ENCODE measurements around the gene CCDC92. TPM values are rescaled to one million over a fixed set of nuclear protein-coding genes. Genes with fewer than 3 reads are reported as not detected.

The CCDC92 gene
- total RNA-seq, 2 donors from 2014 or later, result 21.1 to 31.0 TPM

- Mint-ChIP-seq H3K27ac (no peak overlapping the region), H3K27me3 (ENCODE audit: low read depth) (no peaks in the 10 kb centered on the region)
- no peak for DNase-seq
Measured at GRCh38 chr12:123997033-123997822, 24.6 kb upstream of the CCDC92 start.

GRCh38 chr12:123996581-123996980 lies 23.9 kb upstream of the CCDC92 start:
- Mint-ChIP-seq H3K27ac (no peak overlapping the region), H3K4me3 (no peak overlapping the region), H3K36me3 (ENCODE audit: insufficient read depth in 2 of 2) (no peaks in the 10 kb centered on the region), H3K4me1 (ENCODE audit: low read depth) (peaks cover 23% of the 10 kb centered on the region), H3K27me3 (ENCODE audit: low read depth) (no peaks in the 10 kb centered on the region), H3K9me3 (no peaks in the 10 kb centered on the region)
- no peak for DNase-seq
- no peak for ATAC-seq (replicated peaks in 1 of 2)

More at GRCh38 chr12:123997033-123997822, 24.6 kb upstream of the CCDC92 start:
- no peak for ATAC-seq (replicated peaks in 1 of 2)
- Mint-ChIP-seq H3K4me3 (no peak overlapping the region), H3K4me1 (ENCODE audit: low read depth) (peaks cover 23% of the 10 kb centered on the region), H3K9me3 (no peaks in the 10 kb centered on the region), H3K36me3 (ENCODE audit: insufficient read depth in 2 of 2) (no peaks in the 10 kb centered on the region)

GRCh38 chr12:123995023-123995748 lies 22.6 kb upstream of the CCDC92 start:
- H3K4me3 Mint-ChIP-seq, result no peak overlapping the region
- H3K9me3 Mint-ChIP-seq, result no peaks in the 10 kb centered on the region
- H3K4me1 Mint-ChIP-seq (ENCODE audit: low read depth), result peaks cover 34% of the 10 kb centered on the region
- H3K36me3 Mint-ChIP-seq (ENCODE audit: insufficient read depth in 2 of 2), result peaks cover 0 to 5% of the 10 kb centered on the region in 2 donors
- H3K27ac Mint-ChIP-seq, result no peak overlapping the region
- no peak for DNase-seq
- peak; percentile 78 to 93 for ATAC-seq (replicated peaks in 1 of 2)
- H3K27me3 Mint-ChIP-seq (ENCODE audit: low read depth), result no peaks in the 10 kb centered on the region

- Mint-ChIP-seq H3K4me3 (no peak overlapping the region), H3K36me3 (ENCODE audit: insufficient read depth in 2 of 2) (peaks cover 2 to 16% of the 10 kb centered on the region in 2 donors), H3K4me1 (ENCODE audit: low read depth) (peaks cover 37% of the 10 kb centered on the region), H3K27me3 (ENCODE audit: low read depth) (no peaks in the 10 kb centered on the region), H3K9me3 (no peaks in the 10 kb centered on the region), H3K27ac (peak overlapping the region; percentile 21)
- ATAC-seq (replicated peaks in 1 of 2) (no peak), DNase-seq (no peak)
Measured at GRCh38 chr12:123992118-123992825, 19.6 kb upstream of the CCDC92 start.

GRCh38 chr12:123991372-123991951 lies 18.8 kb upstream of the CCDC92 start:
- peaks cover 2 to 16% of the 10 kb centered on the region in 2 donors for H3K36me3 Mint-ChIP-seq (ENCODE audit: insufficient read depth in 2 of 2)
- DNase-seq, result no peak
- H3K27me3 Mint-ChIP-seq (ENCODE audit: low read depth), result no peaks in the 10 kb centered on the region
- H3K9me3 Mint-ChIP-seq, result no peaks in the 10 kb centered on the region
- no peak for ATAC-seq (replicated peaks in 1 of 2)
- peaks cover 36% of the 10 kb centered on the region for H3K4me1 Mint-ChIP-seq (ENCODE audit: low read depth)
- H3K27ac Mint-ChIP-seq, result peak overlapping the region; percentile 21
- no peak overlapping the region for H3K4me3 Mint-ChIP-seq

GRCh38 chr12:123990511-123990910 lies 17.9 kb upstream of the CCDC92 start:
- peaks cover 2 to 16% of the 10 kb centered on the region in 2 donors for H3K36me3 Mint-ChIP-seq (ENCODE audit: insufficient read depth in 2 of 2)
- H3K4me1 Mint-ChIP-seq (ENCODE audit: low read depth), result peaks cover 26% of the 10 kb centered on the region
- ATAC-seq (replicated peaks in 1 of 2) (no peak), DNase-seq (no peak)
- H3K9me3 Mint-ChIP-seq, result no peaks in the 10 kb centered on the region
- H3K27ac Mint-ChIP-seq, result no peak overlapping the region
- no peaks in the 10 kb centered on the region for H3K27me3 Mint-ChIP-seq (ENCODE audit: low read depth)
- H3K4me3 Mint-ChIP-seq, result no peak overlapping the region

- ATAC-seq (replicated peaks in 1 of 2) (no peak), DNase-seq (no peak)
- Mint-ChIP-seq H3K27me3 (ENCODE audit: low read depth) (no peaks in the 10 kb centered on the region), H3K4me1 (ENCODE audit: low read depth) (peaks cover 23% of the 10 kb centered on the region), H3K27ac (peak overlapping the region; percentile 11), H3K9me3 (no peaks in the 10 kb centered on the region), H3K36me3 (ENCODE audit: insufficient read depth in 2 of 2) (peaks cover 2 to 16% of the 10 kb centered on the region in 2 donors), H3K4me3 (no peak overlapping the region)
Measured at GRCh38 chr12:123989753-123990152, 17.1 kb upstream of the CCDC92 start.

- peaks cover 25% of the 10 kb centered on the region for H3K4me1 Mint-ChIP-seq (ENCODE audit: low read depth)
- no peaks in the 10 kb centered on the region for H3K27me3 Mint-ChIP-seq (ENCODE audit: low read depth)
- peaks cover 2 to 16% of the 10 kb centered on the region in 2 donors for H3K36me3 Mint-ChIP-seq (ENCODE audit: insufficient read depth in 2 of 2)
- no peak for ATAC-seq (replicated peaks in 1 of 2)
- no peak overlapping the region for H3K27ac Mint-ChIP-seq
- DNase-seq, result no peak
- H3K9me3 Mint-ChIP-seq, result no peaks in the 10 kb centered on the region
- no peak overlapping the region for H3K4me3 Mint-ChIP-seq
Measured at GRCh38 chr12:123989168-123989567, 16.5 kb upstream of the CCDC92 start.

GRCh38 chr12:123987022-123987421 lies 14.4 kb upstream of the CCDC92 start:
- H3K9me3 Mint-ChIP-seq, result no peaks in the 10 kb centered on the region
- H3K4me3 Mint-ChIP-seq, result no peak overlapping the region
- ATAC-seq (replicated peaks in 1 of 2) (no peak), DNase-seq (no peak)
- H3K27ac Mint-ChIP-seq, result no peak overlapping the region
- no peaks in the 10 kb centered on the region for H3K27me3 Mint-ChIP-seq (ENCODE audit: low read depth)
- H3K36me3 Mint-ChIP-seq (ENCODE audit: insufficient read depth in 2 of 2), result peaks cover 2 to 16% of the 10 kb centered on the region in 2 donors
- H3K4me1 Mint-ChIP-seq (ENCODE audit: low read depth), result peaks cover 29% of the 10 kb centered on the region

GRCh38 chr12:123986374-123986965 lies 13.8 kb upstream of the CCDC92 start:
- Mint-ChIP-seq H3K4me3 (no peak overlapping the region), H3K27ac (no peak overlapping the region), H3K4me1 (ENCODE audit: low read depth) (peaks cover 29% of the 10 kb centered on the region), H3K36me3 (ENCODE audit: insufficient read depth in 2 of 2) (peaks cover 2 to 16% of the 10 kb centered on the region in 2 donors), H3K27me3 (ENCODE audit: low read depth) (no peaks in the 10 kb centered on the region), H3K9me3 (no peaks in the 10 kb centered on the region)
- ATAC-seq (replicated peaks in 1 of 2) (no peak), DNase-seq (no peak)

- Mint-ChIP-seq H3K9me3 (no peaks in the 10 kb centered on the region), H3K4me1 (ENCODE audit: low read depth) (peaks cover 15% of the 10 kb centered on the region), H3K27me3 (ENCODE audit: low read depth) (no peaks in the 10 kb centered on the region), H3K4me3 (no peak overlapping the region), H3K36me3 (ENCODE audit: insufficient read depth in 2 of 2) (peaks cover 2 to 11% of the 10 kb centered on the region in 2 donors), H3K27ac (no peak overlapping the region)
- DNase-seq (no peak), ATAC-seq (replicated peaks in 1 of 2) (no peak)
Measured at GRCh38 chr12:123984903-123985302, 12.3 kb upstream of the CCDC92 start.

- DNase-seq, result peak; percentile 41 to 43
- H3K36me3 Mint-ChIP-seq (ENCODE audit: insufficient read depth in 2 of 2), result peaks cover 0 to 10% of the 10 kb centered on the region in 2 donors
- H3K4me1 Mint-ChIP-seq (ENCODE audit: low read depth), result peaks cover 14% of the 10 kb centered on the region
- H3K9me3 Mint-ChIP-seq, result no peaks in the 10 kb centered on the region
- H3K4me3 Mint-ChIP-seq, result no peak overlapping the region
- peak; percentile 81 to 82 for ATAC-seq (replicated peaks in 1 of 2)
- no peaks in the 10 kb centered on the region for H3K27me3 Mint-ChIP-seq (ENCODE audit: low read depth)
- H3K27ac Mint-ChIP-seq, result no peak overlapping the region
Measured at GRCh38 chr12:123983822-123984485, 11.3 kb upstream of the CCDC92 start.

All from activated T-cell treated with anti-CD3 and anti-CD28 coated beads, Interleukin-2, amount 50 U/mL, for 72 hours (primary cell).